Measurements from ENCODE around the gene CENPW. TPM values are rescaled to one million over a fixed set of nuclear protein-coding genes. Genes with fewer than 3 reads are reported as not detected.

CENPW gene
- total RNA-seq, 2 experiments from 2014 or later: 65.8 to 66.5 TPM

DNA sequence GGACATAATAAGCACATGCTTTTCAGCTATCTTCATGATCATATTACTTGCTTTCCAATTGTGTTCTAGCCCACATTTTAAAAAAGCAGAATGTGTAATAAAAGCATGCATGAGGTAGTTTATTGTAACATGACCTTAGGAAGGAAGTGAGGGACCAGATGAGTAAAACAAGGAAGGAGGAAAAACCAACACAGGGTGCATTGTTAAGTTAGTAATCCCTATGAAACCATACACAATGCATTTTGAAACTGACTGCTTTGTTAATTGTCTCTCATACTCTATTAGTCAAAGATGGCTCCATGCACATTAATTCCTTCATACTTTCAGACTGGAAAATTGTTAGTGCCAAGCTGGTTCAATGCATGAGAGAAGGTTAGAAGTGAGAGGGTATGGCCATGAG, 37.7 kb upstream of the CENPW start:
- DNase-seq (no peak), ATAC-seq (no peak)
- POLR2A ChIA-PET: no interaction called here
- Mint-ChIP-seq H3K9me3 (no peaks in the 10 kb centered on the region), H3K4me3 (no peak overlapping the region), H3K27me3 (peaks cover 2% of the 10 kb centered on the region), H3K27ac (no peak overlapping the region), H3K36me3 (ENCODE audit: low read depth) (no peaks in the 10 kb centered on the region), H3K4me1 (ENCODE audit: low read depth) (peaks cover 5% of the 10 kb centered on the region)
- intact Hi-C loops (cut with micrococcal nuclease): no loop called here
- TF ChIP-seq, protein P1, sequence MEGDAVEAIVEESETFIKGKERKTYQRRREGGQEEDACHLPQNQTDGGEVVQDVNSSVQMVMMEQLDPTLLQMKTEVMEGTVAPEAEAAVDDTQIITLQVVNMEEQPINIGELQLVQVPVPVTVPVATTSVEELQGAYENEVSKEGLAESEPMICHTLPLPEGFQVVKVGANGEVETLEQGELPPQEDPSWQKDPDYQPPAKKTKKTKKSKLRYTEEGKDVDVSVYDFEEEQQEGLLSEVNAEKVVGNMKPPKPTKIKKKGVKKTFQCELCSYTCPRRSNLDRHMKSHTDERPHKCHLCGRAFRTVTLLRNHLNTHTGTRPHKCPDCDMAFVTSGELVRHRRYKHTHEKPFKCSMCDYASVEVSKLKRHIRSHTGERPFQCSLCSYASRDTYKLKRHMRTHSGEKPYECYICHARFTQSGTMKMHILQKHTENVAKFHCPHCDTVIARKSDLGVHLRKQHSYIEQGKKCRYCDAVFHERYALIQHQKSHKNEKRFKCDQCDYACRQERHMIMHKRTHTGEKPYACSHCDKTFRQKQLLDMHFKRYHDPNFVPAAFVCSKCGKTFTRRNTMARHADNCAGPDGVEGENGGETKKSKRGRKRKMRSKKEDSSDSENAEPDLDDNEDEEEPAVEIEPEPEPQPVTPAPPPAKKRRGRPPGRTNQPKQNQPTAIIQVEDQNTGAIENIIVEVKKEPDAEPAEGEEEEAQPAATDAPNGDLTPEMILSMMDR (IDR thresholded peaks at IDR 0.05): no peak
- CTCF ChIA-PET: no interaction called here

DNA sequence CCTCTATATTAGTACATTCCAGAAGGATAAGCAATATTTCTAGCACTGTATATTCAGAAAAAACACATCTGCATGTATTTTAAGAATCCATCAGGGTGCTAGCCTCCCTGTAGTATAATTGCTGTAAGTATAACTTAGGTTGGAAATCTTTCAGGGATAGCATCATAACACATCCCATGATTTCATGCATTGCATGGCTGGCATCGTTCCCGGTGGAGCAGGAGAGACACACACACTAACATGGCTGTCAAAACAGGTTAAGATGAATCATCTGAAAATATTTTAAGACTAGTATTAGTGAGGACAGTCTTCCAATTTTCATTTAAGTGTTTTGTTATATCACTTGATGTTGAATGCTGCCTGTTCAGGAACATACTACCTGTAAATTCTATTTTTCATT, 32.1 kb upstream of the CENPW start:
- intact Hi-C loops (cut with micrococcal nuclease): no loop called here
- CTCF ChIA-PET: no interaction called here

DNA sequence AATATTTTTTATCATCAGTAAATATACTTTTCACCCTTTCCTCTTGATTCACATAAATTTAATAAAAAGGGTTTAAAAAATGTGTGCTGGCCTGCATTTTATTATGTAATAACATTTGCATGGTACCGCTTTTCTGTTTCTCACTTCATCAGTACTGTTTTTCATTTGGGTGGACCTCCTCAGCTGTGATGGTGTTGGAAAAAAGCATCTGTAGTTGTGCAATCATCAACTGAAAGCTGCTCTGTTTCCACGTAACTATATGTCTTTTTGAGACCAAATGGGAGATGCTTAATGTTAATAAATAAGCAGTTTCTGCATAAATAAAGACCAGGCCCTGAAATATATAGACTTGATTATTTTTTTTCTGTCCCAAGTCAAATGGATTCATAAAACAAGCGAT, 31.6 kb upstream of the CENPW start:
- TF ChIP-seq, protein P1 (IDR thresholded peaks at IDR 0.05): no peak
- intact Hi-C loops (cut with micrococcal nuclease): no loop called here
- Mint-ChIP-seq H3K27ac (no peak overlapping the region), H3K4me1 (ENCODE audit: low read depth) (no peaks in the 10 kb centered on the region), H3K9me3 (no peaks in the 10 kb centered on the region), H3K36me3 (ENCODE audit: low read depth) (no peaks in the 10 kb centered on the region), H3K4me3 (no peak overlapping the region), H3K27me3 (peaks cover 2% of the 10 kb centered on the region)
- CTCF ChIA-PET: no interaction called here
- DNase-seq: no peak
- POLR2A ChIA-PET: no interaction called here
- ATAC-seq: no peak

More for the DNA sequence above, 32.1 kb upstream of the CENPW start:
- Mint-ChIP-seq H3K27me3 (peaks cover 2% of the 10 kb centered on the region), H3K36me3 (ENCODE audit: low read depth) (no peaks in the 10 kb centered on the region), H3K9me3 (no peaks in the 10 kb centered on the region), H3K4me3 (no peak overlapping the region), H3K4me1 (ENCODE audit: low read depth) (no peaks in the 10 kb centered on the region), H3K27ac (no peak overlapping the region)
- TF ChIP-seq, protein P1 (IDR thresholded peaks at IDR 0.05): no peak
- ATAC-seq (no peak), DNase-seq (no peak)
- POLR2A ChIA-PET: no interaction called here

DNA sequence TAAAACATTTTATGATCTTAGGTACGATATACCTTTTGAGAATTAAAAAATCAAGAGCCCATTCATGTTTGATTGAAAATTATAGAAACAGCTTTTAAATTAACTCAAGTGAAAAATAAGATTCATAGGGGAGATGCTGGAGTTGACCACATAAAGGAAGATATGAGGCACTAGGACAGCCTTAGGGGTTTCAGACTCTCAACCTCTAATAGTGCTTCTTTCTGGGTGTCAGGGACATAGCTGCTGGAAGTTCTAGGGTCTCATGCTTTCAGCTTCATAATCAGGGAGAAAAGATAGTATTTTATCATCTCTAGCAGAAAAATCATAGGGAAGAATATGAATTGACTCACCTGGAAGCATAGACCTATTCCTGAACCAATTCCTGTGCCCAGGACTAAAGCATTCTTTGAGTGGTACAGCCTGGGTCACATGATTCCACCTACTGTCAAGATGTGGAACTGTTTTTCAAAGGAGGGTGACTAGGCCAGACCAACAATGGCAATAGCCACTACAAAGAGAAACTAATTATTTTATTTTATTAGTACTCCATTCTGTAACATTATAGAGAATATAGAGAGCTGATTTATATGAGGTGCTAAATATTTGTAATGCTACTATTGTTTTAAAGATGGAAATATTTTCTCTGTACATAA, 27.8 kb upstream of the CENPW start:
- Mint-ChIP-seq H3K27ac (no peak overlapping the region), H3K9me3 (no peaks in the 10 kb centered on the region), H3K4me3 (no peak overlapping the region), H3K4me1 (ENCODE audit: low read depth) (no peaks in the 10 kb centered on the region), H3K27me3 (peaks cover 2% of the 10 kb centered on the region), H3K36me3 (ENCODE audit: low read depth) (no peaks in the 10 kb centered on the region)
- POLR2A ChIA-PET: no interaction called here
- CTCF ChIA-PET: no interaction called here
- TF ChIP-seq, protein P1 (IDR thresholded peaks at IDR 0.05): peak; percentile 33
- peak; percentile 49 for ATAC-seq
- no peak for DNase-seq
- intact Hi-C loops (cut with micrococcal nuclease): no loop called here

DNA sequence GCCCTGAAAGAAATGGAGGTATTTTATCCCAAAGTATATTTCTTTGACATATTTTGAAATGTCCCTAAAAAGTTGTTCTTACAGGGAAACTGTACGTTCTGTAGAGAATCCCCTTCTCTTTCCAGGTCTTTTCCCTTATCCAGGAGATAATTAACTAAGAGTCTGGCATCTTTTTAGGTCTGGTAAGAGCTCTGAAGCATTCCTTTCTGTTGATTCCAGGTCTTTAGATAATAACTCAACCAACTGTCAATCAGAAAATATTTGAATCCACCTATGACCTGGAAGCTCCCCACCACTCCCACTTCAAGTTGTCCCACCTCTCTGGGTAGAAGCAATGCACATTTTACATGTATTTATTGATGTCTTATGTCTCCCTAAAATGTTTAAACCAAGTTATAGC, 26.0 kb upstream of the CENPW start:
- TF ChIP-seq, protein P1 (IDR thresholded peaks at IDR 0.05): no peak
- intact Hi-C loops (cut with micrococcal nuclease): no loop called here
- no peak overlapping the region for H3K4me3 Mint-ChIP-seq

More for the DNA sequence above, 26.0 kb upstream of the CENPW start:
- ChIA-PET POLR2A (no interaction called here), CTCF (no interaction called here)
- DNase-seq (no peak), ATAC-seq (no peak)
- H3K27ac Mint-ChIP-seq: no peak overlapping the region
- no peaks in the 10 kb centered on the region for H3K36me3 Mint-ChIP-seq (ENCODE audit: low read depth)
- H3K27me3 Mint-ChIP-seq: peaks cover 2% of the 10 kb centered on the region
- H3K9me3 Mint-ChIP-seq: no peaks in the 10 kb centered on the region
- no peaks in the 10 kb centered on the region for H3K4me1 Mint-ChIP-seq (ENCODE audit: low read depth)
